ENCODE measurements around the gene MAPK7. TPM values are rescaled to one million over a fixed set of nuclear protein-coding genes. Genes with fewer than 3 reads are reported as not detected.

Gene MAPK7
- total and polyA plus RNA-seq, 2 donors (not counting 1 experiment from before 2014, with no cell fraction given), result 12.8 to 18.8 TPM

GRCh38 chr17:19363114-19363438 is 15.2 kb upstream of the MAPK7 start:
- no peak for DNase-seq (ENCODE audit: low read depth in 2 of 2)
- no peak overlapping the region for H3K9ac ChIP-seq (ENCODE audit: insufficient read depth, low read length)
- no peaks in the 10 kb centered on the region for H3K27me3 ChIP-seq (ENCODE audit: control insufficient read depth, insufficient read depth, low read length)
- peak overlapping the region; percentile 57 to 75 (median 75) for H3K4me3 ChIP-seq (replicated peaks in 1 of 4; ENCODE audit: control extremely low read depth in 1 of 4, insufficient read depth in 1 of 4, low read depth in 3 of 4, low read length in 4 of 4)
- TF ChIP-seq EZH2 (IDR thresholded peaks at IDR 0.05; ENCODE audit: low read length, missing control alignments), result no peak
- no peak for TF ChIP-seq CTCF (conservative IDR thresholded peaks at IDR 0.05 in 1 of 2, IDR thresholded peaks at IDR 0.05 in 1 of 2; ENCODE audit: low read depth in 1 of 2, low read length in 2 of 2)
- H2AFZ ChIP-seq (ENCODE audit: low read length), result peak overlapping the region; percentile 31
- no peaks in the 10 kb centered on the region for H4K20me1 ChIP-seq (ENCODE audit: control insufficient read depth, extremely low read depth, insufficient read depth, low read length)
- no peak overlapping the region for H3K27ac ChIP-seq (ENCODE audit: insufficient read depth, low read length)
- peaks cover 3% of the 10 kb centered on the region for H3K36me3 ChIP-seq (ENCODE audit: control insufficient read depth, insufficient read depth, low read length)
- peak overlapping the region; percentile 58 for H3K4me2 ChIP-seq (ENCODE audit: extremely low read depth, insufficient read depth, low read length)
- H3K4me1 ChIP-seq (ENCODE audit: control insufficient read depth, extremely low read depth, insufficient read depth, low read length), result peaks cover 12% of the 10 kb centered on the region
- H3K9me3 ChIP-seq (ENCODE audit: control insufficient read depth, insufficient read depth, low read depth, low read length), result no peaks in the 10 kb centered on the region
- H3K79me2 ChIP-seq (ENCODE audit: control insufficient read depth, insufficient read depth, low read length), result no peaks in the 10 kb centered on the region

- no peak for DNase-seq (ENCODE audit: low read depth in 2 of 2)
- Histone ChIP-seq H3K4me2 (ENCODE audit: extremely low read depth, insufficient read depth, low read length) (no peak overlapping the region), H3K9me3 (ENCODE audit: control insufficient read depth, insufficient read depth, low read depth, low read length) (no peaks in the 10 kb centered on the region), H3K27ac (ENCODE audit: insufficient read depth, low read length) (no peak overlapping the region), H3K4me1 (ENCODE audit: control insufficient read depth, extremely low read depth, insufficient read depth, low read length) (peaks cover 12% of the 10 kb centered on the region), H3K27me3 (ENCODE audit: control insufficient read depth, insufficient read depth, low read length) (no peaks in the 10 kb centered on the region), H3K79me2 (ENCODE audit: control insufficient read depth, insufficient read depth, low read length) (no peaks in the 10 kb centered on the region), H4K20me1 (ENCODE audit: control insufficient read depth, extremely low read depth, insufficient read depth, low read length) (no peaks in the 10 kb centered on the region), H2AFZ (ENCODE audit: low read length) (no peak overlapping the region), H3K4me3 (replicated peaks in 1 of 4; ENCODE audit: control extremely low read depth in 1 of 4, insufficient read depth in 1 of 4, low read depth in 3 of 4, low read length in 4 of 4) (no peak overlapping the region), H3K36me3 (ENCODE audit: control insufficient read depth, insufficient read depth, low read length) (peaks cover 3% of the 10 kb centered on the region), H3K9ac (ENCODE audit: insufficient read depth, low read length) (no peak overlapping the region)
- TF ChIP-seq EZH2 (IDR thresholded peaks at IDR 0.05; ENCODE audit: low read length, missing control alignments) (no peak), CTCF (conservative IDR thresholded peaks at IDR 0.05 in 1 of 2, IDR thresholded peaks at IDR 0.05 in 1 of 2; ENCODE audit: low read depth in 1 of 2, low read length in 2 of 2) (no peak)
Observed at GRCh38 chr17:19363460-19364035, 14.8 kb upstream of the MAPK7 start.

- Histone ChIP-seq H2AFZ (ENCODE audit: low read length) (no peak overlapping the region), H3K36me3 (ENCODE audit: control insufficient read depth, insufficient read depth, low read length) (no peaks in the 10 kb centered on the region), H3K4me3 (replicated peaks in 1 of 4; ENCODE audit: control extremely low read depth in 1 of 4, insufficient read depth in 1 of 4, low read depth in 3 of 4, low read length in 4 of 4) (no peak overlapping the region), H3K79me2 (ENCODE audit: control insufficient read depth, insufficient read depth, low read length) (no peaks in the 10 kb centered on the region), H3K9ac (ENCODE audit: insufficient read depth, low read length) (no peak overlapping the region), H3K27me3 (ENCODE audit: control insufficient read depth, insufficient read depth, low read length) (no peaks in the 10 kb centered on the region), H3K4me2 (ENCODE audit: extremely low read depth, insufficient read depth, low read length) (no peak overlapping the region), H3K27ac (ENCODE audit: insufficient read depth, low read length) (no peak overlapping the region), H4K20me1 (ENCODE audit: control insufficient read depth, extremely low read depth, insufficient read depth, low read length) (no peaks in the 10 kb centered on the region), H3K9me3 (ENCODE audit: control insufficient read depth, insufficient read depth, low read depth, low read length) (no peaks in the 10 kb centered on the region), H3K4me1 (ENCODE audit: control insufficient read depth, extremely low read depth, insufficient read depth, low read length) (peaks cover 12% of the 10 kb centered on the region)
- DNase-seq (ENCODE audit: low read depth in 2 of 2), result peak in 1 of 2 donors; percentile 57
- TF ChIP-seq CTCF (conservative IDR thresholded peaks at IDR 0.05 in 1 of 2, IDR thresholded peaks at IDR 0.05 in 1 of 2; ENCODE audit: low read depth in 1 of 2, low read length in 2 of 2) (no peak), EZH2 (IDR thresholded peaks at IDR 0.05; ENCODE audit: low read length, missing control alignments) (no peak)
Observed at GRCh38 chr17:19364699-19365498, 13.4 kb upstream of the MAPK7 start.

Data from fibroblast of lung (primary cell).